Kasumi-1 (cell line): Measurements from ENCODE around the gene IRGQ.

Experiments
- DNase-seq, 2 experiments: peaks; one replicate each; lab custom pipeline; 2025; lab: John Stamatoyannopoulos, UW

IRGQ gene

GRCh38 chr19:43540381-43540780 is 55.6 kb downstream of the IRGQ start:
- DNase-seq: no peak

- DNase-seq: no peak
These were observed 57.0 kb downstream of the IRGQ start for GRCh38 chr19:43538922-43539321.

GRCh38 chr19:43534816-43535761 is 60.8 kb downstream of the IRGQ start:
- DNase-seq: peak; percentile 33 to 42
